ACHN (cell line): ENCODE data around the gene NPY.
"Not testable (repeated sequence)": the region's sequence is repeated elsewhere in the genome, so short reads cannot be mapped to it uniquely, and the experiment has no call there.

Experiments used
- DNase-seq: peaks from one replicate; pipeline ENCODE4 v3.0.0-alpha.2; 2015
- in situ Hi-C: cut with HindIII; loops from 2 replicates; pipeline ENCODE4 v1.10.0; 2017; ENCODE audit warnings: low sequenced_read_pairs, low pct_ligation_motif_present, low pct_unique_long_range_greater_than_20kb

The NPY gene

DNA sequence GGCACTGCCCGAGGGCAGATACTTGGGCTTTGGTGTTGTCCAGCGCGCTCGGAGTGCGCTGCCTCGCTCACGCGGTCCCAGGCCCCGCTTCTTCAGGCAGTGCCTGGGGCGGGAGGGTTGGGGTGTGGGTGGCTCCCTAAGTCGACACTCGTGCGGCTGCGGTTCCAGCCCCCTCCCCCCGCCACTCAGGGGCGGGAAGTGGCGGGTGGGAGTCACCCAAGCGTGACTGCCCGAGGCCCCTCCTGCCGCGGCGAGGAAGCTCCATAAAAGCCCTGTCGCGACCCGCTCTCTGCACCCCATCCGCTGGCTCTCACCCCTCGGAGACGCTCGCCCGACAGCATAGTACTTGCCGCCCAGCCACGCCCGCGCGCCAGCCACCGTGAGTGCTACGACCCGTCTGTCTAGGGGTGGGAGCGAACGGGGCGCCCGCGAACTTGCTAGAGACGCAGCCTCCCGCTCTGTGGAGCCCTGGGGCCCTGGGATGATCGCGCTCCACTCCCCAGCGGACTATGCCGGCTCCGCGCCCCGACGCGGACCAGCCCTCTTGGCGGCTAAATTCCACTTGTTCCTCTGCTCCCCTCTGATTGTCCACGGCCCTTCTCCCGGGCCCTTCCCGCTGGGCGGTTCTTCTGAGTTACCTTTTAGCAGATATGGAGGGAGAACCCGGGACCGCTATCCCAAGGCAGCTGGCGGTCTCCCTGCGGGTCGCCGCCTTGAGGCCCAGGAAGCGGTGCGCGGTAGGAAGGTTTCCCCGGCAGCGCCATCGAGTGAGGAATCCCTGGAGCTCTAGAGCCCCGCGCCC is at the start of gene NPY:
NPY (plus strand) TSS at position 294 of the 802 bp plus-strand sequence. CDS start 1,051 bp downstream, outside the sequence.
- DNase-seq = peak; percentile 12
- in situ Hi-C loops = no loop called here

- in situ Hi-C loops = no loop called here
- no peak for DNase-seq
Measured at GRCh38 chr7:24239260-24239659, 44.7 kb upstream of the NPY start.

- DNase-seq = no peak
- in situ Hi-C loops = no loop called here
Measured at GRCh38 chr7:24241206-24241605, 42.8 kb upstream of the NPY start.

- DNase-seq = no peak
- in situ Hi-C loops = no loop called here
Measured at GRCh38 chr7:24244554-24244953, 39.4 kb upstream of the NPY start.

DNA sequence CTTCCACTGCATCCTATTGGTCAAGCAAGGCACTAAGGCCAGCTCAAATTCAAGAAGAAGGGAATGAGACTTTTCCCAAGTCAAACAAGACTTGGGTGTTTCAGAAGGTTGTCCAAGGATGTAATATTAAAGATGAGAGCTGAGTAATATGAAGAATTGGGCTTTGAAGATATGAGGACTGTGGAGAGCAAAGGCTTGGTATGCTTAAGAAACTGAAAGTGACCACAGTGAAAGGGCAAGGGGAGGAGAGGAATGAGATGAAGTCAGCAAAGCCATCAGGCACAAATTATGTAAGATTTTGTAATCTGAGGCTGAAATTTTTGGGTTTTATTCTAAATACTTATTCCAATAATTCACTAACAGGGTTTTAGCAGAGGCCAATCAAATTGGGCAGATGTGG is 38.6 kb upstream of the NPY start:
- in situ Hi-C loops = no loop called here
- DNase-seq = no peak

- in situ Hi-C loops = no loop called here
- DNase-seq = no peak
Measured at GRCh38 chr7:24249266-24249665, 34.7 kb upstream of the NPY start.

- in situ Hi-C loops = no loop called here
- DNase-seq = no peak
Measured at GRCh38 chr7:24251568-24251967, 32.4 kb upstream of the NPY start.

GRCh38 chr7:24255139-24255538 is 28.9 kb upstream of the NPY start:
- no peak for DNase-seq
- in situ Hi-C loops = no loop called here

DNA sequence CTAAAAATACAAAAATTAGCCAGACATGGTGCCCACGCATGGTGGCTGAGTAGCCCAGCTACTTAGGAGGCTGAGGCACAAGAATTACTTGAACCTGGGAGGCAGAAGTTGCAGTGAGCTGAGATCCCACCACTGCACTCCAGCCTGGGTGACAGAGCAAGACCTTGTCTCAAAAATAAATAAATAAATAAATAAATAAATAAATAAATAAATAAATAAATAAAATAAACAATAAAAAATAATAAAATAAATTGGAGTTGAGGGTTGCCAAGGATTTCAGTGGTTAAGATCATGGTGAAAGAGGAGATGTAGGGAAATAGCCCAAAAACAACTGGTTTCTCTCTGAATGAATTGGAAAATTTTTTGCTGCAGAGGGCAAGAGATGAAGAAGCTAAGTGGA is 25.7 kb upstream of the NPY start:
- DNase-seq, in situ Hi-C loops: not testable (repeated sequence)

- no peak for DNase-seq
- in situ Hi-C loops = no loop called here
Measured at GRCh38 chr7:24271938-24272337, 12.1 kb upstream of the NPY start.

DNA sequence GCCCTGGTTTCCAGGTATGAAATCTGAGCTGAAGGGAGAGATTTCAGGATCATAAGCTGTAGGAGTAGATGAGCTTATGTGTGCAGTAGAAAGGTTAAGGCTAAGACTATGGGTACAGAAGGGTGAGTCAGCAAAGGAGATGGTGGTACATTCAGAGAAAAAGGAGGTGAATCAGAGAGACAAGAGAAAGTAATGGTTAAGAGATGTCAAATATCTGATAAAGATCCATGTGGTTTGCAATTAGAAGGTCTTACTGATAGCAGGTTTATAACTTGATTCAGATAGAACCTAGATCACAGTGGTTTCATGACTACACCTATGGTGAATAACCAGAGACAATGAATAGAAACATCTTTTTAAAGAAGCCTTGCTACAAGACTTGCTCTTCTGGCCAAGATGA is 4.5 kb upstream of the NPY start:
- in situ Hi-C loops = no loop called here
- no peak for DNase-seq

DNA sequence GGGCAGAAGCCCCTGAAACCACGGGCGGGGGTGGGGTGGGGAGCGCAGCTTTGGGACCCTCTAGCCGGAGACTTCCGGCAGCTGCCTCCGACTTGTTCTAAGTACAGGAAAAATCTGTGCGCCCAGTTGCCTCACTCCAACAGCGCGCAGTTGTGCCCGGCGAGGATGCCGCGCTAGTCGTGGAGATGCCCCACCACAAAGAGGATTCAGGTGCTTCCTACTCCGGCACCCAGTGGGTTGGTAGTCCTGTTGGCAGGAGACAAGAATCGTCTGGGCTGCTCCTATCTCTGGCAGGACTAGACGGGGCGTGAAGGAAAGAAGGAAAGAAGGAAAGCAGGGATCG is 465 bp upstream of the NPY start:
- no peak for DNase-seq
- in situ Hi-C loops = no loop called here

DNA sequence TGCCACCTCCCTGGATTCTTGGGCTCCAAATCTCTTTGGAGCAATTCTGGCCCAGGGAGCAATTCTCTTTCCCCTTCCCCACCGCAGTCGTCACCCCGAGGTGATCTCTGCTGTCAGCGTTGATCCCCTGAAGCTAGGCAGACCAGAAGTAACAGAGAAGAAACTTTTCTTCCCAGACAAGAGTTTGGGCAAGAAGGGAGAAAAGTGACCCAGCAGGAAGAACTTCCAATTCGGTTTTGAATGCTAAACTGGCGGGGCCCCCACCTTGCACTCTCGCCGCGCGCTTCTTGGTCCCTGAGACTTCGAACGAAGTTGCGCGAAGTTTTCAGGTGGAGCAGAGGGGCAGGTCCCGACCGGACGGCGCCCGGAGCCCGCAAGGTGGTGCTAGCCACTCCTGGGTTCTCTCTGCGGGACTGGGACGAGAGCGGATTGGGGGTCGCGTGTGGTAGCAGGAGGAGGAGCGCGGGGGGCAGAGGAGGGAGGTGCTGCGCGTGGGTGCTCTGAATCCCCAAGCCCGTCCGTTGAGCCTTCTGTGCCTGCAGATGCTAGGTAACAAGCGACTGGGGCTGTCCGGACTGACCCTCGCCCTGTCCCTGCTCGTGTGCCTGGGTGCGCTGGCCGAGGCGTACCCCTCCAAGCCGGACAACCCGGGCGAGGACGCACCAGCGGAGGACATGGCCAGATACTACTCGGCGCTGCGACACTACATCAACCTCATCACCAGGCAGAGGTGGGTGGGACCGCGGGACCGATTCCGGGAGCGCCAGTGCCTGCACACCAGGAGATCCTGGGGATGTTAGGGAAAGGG is 913 bp downstream of the NPY start:
- in situ Hi-C loops = no loop called here
- DNase-seq = no peak

GRCh38 chr7:24290004-24290641 is 6.1 kb downstream of the NPY start:
- DNase-seq = peak; percentile 87
- in situ Hi-C loops = no loop called here

DNA sequence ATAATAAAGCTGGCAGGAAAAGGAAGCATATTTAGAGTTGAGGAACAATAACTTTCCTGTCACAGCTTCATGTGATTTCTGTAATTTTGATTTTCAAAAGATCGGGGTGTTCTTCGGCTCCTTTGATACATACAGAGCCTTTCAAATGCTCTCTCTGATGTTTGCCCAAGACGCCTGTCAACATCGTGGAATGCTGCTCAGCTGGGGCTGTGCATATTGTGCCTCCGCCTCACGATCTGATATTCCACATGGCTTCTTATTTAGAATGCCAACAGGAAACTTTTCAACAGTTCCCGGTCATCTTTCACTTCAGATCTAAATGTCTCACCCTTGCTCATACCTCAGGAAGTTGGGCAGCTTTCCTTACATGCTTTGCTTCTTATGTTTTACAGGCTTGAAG is 7.3 kb downstream of the NPY start:
- DNase-seq = no peak
- in situ Hi-C loops = no loop called here

GRCh38 chr7:24297362-24297761 is 13.4 kb downstream of the NPY start:
- in situ Hi-C loops = no loop called here

DNA sequence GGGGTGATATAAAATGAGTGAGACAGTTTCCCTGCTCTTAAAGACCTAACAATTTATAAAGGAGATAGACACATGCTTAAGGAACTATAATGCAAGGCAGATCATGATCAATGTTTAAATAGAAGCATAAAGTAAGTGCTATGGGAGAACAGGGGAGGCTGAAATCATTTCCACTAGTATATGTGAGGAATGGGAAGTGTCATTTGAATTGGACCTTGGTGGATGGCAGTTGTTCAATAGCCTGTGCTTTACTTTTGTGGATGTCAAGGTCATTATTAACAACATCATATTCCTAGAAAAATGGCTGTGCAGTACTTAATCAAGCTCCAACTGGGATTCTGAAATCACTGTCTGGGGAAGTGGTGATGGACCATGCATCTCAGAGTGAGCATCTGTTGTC is 14.7 kb downstream of the NPY start:
- in situ Hi-C loops = no loop called here
- no peak for DNase-seq

More at GRCh38 chr7:24297362-24297761, 13.4 kb downstream of the NPY start:
- DNase-seq = no peak

GRCh38 chr7:24299192-24299591 is 15.2 kb downstream of the NPY start:
- DNase-seq = no peak
- in situ Hi-C loops = no loop called here

GRCh38 chr7:24301703-24302102 is 17.7 kb downstream of the NPY start:
- in situ Hi-C loops = no loop called here
- DNase-seq = no peak
